ENCODE measurements around the gene TNFAIP8L2. TPM values are rescaled to one million over a fixed set of nuclear protein-coding genes. Genes with fewer than 3 reads are reported as not detected.

TNFAIP8L2 gene
- total RNA-seq, 4 donors from 2014 or later = 2.0 to 5.2 (median 4.2) TPM

- H3K9me3 ChIP-seq = no peaks in the 10 kb centered on the region
- 43% methylated on average over 28 of the region's 74 CpGs; no CpG with 5 or more reads in 1 of the 2 donors for WGBS, 2 donors (ENCODE audit: low coverage in 1 of 2)
- peak overlapping the region in 2 of 4 donors; percentile 43 to 65 for H3K27ac ChIP-seq
- intact Hi-C loops (cut with DNase I; ENCODE audit: low total_unique reads) = no loop called here
- in situ Hi-C loops (cut with MboI; ENCODE audit: low pct_ligation_motif_present in 1 of 4, low pct_unique_long_range_greater_than_20kb in 1 of 4, low sequenced_read_pairs in 3 of 4) = no loop called here
- H3K4me3 ChIP-seq = peak overlapping the region in 3 of 4 donors; percentile 19 to 54 (median 29)
- DNase-seq = no peak
- no peaks in the 10 kb centered on the region for H3K36me3 ChIP-seq
- no peak for TF ChIP-seq POLR2AphosphoS5 (IDR thresholded peaks at IDR 0.05)
- TF ChIP-seq, protein P1, sequence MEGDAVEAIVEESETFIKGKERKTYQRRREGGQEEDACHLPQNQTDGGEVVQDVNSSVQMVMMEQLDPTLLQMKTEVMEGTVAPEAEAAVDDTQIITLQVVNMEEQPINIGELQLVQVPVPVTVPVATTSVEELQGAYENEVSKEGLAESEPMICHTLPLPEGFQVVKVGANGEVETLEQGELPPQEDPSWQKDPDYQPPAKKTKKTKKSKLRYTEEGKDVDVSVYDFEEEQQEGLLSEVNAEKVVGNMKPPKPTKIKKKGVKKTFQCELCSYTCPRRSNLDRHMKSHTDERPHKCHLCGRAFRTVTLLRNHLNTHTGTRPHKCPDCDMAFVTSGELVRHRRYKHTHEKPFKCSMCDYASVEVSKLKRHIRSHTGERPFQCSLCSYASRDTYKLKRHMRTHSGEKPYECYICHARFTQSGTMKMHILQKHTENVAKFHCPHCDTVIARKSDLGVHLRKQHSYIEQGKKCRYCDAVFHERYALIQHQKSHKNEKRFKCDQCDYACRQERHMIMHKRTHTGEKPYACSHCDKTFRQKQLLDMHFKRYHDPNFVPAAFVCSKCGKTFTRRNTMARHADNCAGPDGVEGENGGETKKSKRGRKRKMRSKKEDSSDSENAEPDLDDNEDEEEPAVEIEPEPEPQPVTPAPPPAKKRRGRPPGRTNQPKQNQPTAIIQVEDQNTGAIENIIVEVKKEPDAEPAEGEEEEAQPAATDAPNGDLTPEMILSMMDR (IDR thresholded peaks at IDR 0.05) = no peak
- TF ChIP-seq POLR2A (IDR thresholded peaks at IDR 0.05) = no peak
- no peak for TF ChIP-seq EP300 (IDR thresholded peaks at IDR 0.05; ENCODE audit: low read depth)
- peaks cover 0 to 22% (median 15%) of the 10 kb centered on the region in 4 donors for H3K4me1 ChIP-seq
- H3K27me3 ChIP-seq = peaks cover 27% of the 10 kb centered on the region
These were observed 24.0 kb upstream of the TNFAIP8L2 start for GRCh38 chr1:151132335-151133017.

DNA sequence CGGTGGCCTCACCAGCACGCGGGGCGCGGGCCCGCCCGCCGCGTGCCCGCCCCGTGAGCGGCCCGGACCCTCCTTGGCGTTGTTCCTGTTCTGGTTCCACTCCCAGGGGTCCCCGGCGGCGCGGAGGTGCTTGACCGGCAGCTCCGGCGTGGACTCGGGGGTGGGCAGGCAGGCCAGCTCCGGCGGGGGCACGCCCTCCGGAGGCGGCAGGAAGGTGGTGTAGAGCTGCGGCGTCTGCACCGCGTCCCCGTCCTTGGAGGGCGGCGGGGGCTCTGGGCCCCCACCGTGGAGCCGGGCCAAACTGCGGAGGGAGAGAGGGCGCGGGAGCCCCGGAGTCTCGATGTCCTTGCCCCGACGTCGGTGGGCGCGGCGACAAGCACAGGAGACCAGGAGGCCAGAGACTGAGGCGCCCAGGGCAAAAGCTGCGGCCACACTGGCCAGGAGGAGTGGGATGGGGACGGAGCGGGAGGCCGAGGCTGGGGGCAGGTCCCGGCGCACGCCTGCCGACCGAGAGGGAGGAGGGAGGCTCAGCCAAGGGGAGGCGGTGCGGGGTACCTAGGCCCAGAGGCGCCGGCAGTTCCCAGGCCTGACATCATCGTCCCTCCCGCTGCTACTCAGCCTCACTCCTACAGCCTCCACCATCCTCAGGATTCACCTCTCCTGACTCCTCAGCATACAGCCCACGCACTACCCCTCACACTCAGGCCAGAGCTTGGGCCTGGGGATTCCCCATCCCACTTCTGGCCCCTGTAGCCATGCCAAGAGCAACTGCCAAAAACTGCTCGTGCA is 23.2 kb upstream of the TNFAIP8L2 start:
- no peak for DNase-seq
- peaks cover 0 to 22% (median 15%) of the 10 kb centered on the region in 4 donors for H3K4me1 ChIP-seq
- intact Hi-C loops (cut with DNase I; ENCODE audit: low total_unique reads) (no loop called here), in situ Hi-C loops (cut with MboI; ENCODE audit: low pct_ligation_motif_present in 1 of 4, low pct_unique_long_range_greater_than_20kb in 1 of 4, low sequenced_read_pairs in 3 of 4) (no loop called here)
- no peak overlapping the region for H3K27ac ChIP-seq
- WGBS, 2 donors (ENCODE audit: low coverage in 1 of 2) = 70% methylated on average over 59 of the region's 65 CpGs; no CpG with 5 or more reads in 1 of the 2 donors
- H3K36me3 ChIP-seq = no peaks in the 10 kb centered on the region
- peak overlapping the region in 3 of 4 donors; percentile 19 to 54 (median 29) for H3K4me3 ChIP-seq
- peaks cover 27% of the 10 kb centered on the region for H3K27me3 ChIP-seq
- H3K9me3 ChIP-seq = no peaks in the 10 kb centered on the region
- TF ChIP-seq, protein P1 (IDR thresholded peaks at IDR 0.05) = no peak
- no peak for TF ChIP-seq POLR2AphosphoS5 (IDR thresholded peaks at IDR 0.05)
- no peak for TF ChIP-seq POLR2A (IDR thresholded peaks at IDR 0.05)
- no peak for TF ChIP-seq EP300 (IDR thresholded peaks at IDR 0.05; ENCODE audit: low read depth)

- Histone ChIP-seq H3K36me3 (no peaks in the 10 kb centered on the region), H3K27ac (no peak overlapping the region), H3K27me3 (peaks cover 27% of the 10 kb centered on the region), H3K9me3 (no peaks in the 10 kb centered on the region), H3K4me1 (peaks cover 0 to 22% (median 15%) of the 10 kb centered on the region in 4 donors), H3K4me3 (no peak overlapping the region)
- DNase-seq = no peak
- intact Hi-C loops (cut with DNase I; ENCODE audit: low total_unique reads) = no loop called here
- TF ChIP-seq EP300 (IDR thresholded peaks at IDR 0.05; ENCODE audit: low read depth) (no peak), POLR2AphosphoS5 (IDR thresholded peaks at IDR 0.05) (no peak), POLR2A (IDR thresholded peaks at IDR 0.05) (no peak)
- TF ChIP-seq, protein P1 (IDR thresholded peaks at IDR 0.05) = no peak
- WGBS, 2 donors (ENCODE audit: low coverage in 1 of 2) = 86% methylated on average over 3 of the region's 3 CpGs; no CpG with 5 or more reads in 1 of the 2 donors
- in situ Hi-C loops (cut with MboI; ENCODE audit: low pct_ligation_motif_present in 1 of 4, low pct_unique_long_range_greater_than_20kb in 1 of 4, low sequenced_read_pairs in 3 of 4) = no loop called here
These were observed 22.1 kb upstream of the TNFAIP8L2 start for GRCh38 chr1:151134396-151134795.

DNA sequence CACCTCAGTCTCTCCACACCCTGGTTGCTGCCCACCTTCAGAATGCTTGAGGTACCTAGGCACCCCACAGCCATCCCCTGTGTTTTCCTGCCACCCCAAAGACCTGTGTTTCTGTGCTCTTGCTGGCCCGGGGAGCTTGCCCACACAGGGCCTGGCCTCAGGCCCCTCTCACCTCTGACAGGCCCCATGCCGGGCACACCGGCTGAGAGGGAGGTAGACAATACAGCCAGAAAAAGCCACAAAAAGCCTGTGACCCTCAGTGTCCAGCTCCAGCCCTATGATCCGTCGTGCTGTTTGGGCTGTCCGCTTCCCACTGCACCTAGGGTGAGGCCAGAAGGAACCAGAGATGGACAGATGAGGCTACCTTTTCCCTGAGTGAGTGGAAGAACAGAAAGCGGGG is 21.5 kb upstream of the TNFAIP8L2 start:
- H3K27me3 ChIP-seq = peaks cover 27% of the 10 kb centered on the region
- intact Hi-C loops (cut with DNase I; ENCODE audit: low total_unique reads) (no loop called here), in situ Hi-C loops (cut with MboI; ENCODE audit: low pct_ligation_motif_present in 1 of 4, low pct_unique_long_range_greater_than_20kb in 1 of 4, low sequenced_read_pairs in 3 of 4) (no loop called here)
- TF ChIP-seq, protein P1 (IDR thresholded peaks at IDR 0.05) = no peak
- TF ChIP-seq EP300 (IDR thresholded peaks at IDR 0.05; ENCODE audit: low read depth) (no peak), POLR2AphosphoS5 (IDR thresholded peaks at IDR 0.05) (no peak), POLR2A (IDR thresholded peaks at IDR 0.05) (no peak)
- no peak overlapping the region for H3K4me3 ChIP-seq
- H3K36me3 ChIP-seq = no peaks in the 10 kb centered on the region
- H3K9me3 ChIP-seq = no peaks in the 10 kb centered on the region
- H3K27ac ChIP-seq = no peak overlapping the region
- H3K4me1 ChIP-seq = peaks cover 0 to 22% (median 15%) of the 10 kb centered on the region in 4 donors
- WGBS, 2 donors (ENCODE audit: low coverage in 1 of 2) = 97% methylated on average over 7 of the region's 7 CpGs; no CpG with 5 or more reads in 1 of the 2 donors
- no peak for DNase-seq

Data from transverse colon (tissue), 4 donors.